ENCODE results near the gene C4orf50.

DNA sequence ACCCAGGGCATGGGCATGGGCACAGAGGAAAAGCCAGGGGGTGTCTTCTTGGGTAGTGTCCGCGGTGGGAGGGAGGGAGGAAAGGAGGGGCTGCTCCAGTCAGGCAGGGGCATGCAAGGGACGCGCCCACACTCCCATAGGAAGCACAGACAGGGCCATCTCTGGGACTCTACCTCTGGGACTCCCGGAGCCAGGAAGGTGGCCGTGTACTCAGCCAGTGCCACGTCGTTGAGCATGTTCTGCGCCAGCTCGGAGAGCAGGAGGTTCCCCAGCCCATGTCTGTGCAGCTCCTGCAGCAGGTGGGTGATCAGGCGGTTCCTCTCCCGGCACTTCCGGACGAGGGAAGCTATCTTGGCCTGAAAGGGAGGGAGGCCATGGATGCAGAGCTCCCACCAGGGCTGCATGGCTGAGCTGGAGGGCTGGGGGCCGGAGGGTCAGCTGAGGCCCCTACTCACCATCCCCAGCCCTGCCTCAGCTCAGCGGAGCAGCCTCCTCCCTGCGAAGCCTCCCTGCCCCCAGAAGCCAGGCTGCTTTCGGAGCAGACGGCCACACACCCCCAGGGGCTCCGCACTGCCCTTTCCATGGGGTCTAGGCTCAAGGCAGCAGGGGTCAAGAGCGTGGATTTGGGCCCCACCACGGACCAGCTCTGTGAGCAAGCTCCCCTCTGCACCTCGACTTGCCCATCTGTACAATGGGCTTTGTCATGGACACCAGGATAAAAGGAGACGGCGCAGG lies 44.6 kb downstream of the C4orf50 start:
- TF ChIP-seq, protein P1, sequence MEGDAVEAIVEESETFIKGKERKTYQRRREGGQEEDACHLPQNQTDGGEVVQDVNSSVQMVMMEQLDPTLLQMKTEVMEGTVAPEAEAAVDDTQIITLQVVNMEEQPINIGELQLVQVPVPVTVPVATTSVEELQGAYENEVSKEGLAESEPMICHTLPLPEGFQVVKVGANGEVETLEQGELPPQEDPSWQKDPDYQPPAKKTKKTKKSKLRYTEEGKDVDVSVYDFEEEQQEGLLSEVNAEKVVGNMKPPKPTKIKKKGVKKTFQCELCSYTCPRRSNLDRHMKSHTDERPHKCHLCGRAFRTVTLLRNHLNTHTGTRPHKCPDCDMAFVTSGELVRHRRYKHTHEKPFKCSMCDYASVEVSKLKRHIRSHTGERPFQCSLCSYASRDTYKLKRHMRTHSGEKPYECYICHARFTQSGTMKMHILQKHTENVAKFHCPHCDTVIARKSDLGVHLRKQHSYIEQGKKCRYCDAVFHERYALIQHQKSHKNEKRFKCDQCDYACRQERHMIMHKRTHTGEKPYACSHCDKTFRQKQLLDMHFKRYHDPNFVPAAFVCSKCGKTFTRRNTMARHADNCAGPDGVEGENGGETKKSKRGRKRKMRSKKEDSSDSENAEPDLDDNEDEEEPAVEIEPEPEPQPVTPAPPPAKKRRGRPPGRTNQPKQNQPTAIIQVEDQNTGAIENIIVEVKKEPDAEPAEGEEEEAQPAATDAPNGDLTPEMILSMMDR (IDR thresholded peaks at IDR 0.05; ENCODE audit: borderline replicate concordance, extremely low read depth, low read length, poor library complexity, severe bottlenecking) = no peak
- no peak for TF ChIP-seq EZH2 (IDR thresholded peaks at IDR 0.05; ENCODE audit: borderline replicate concordance, low read depth, low read length, severe bottlenecking)

All from DND-41 (cell line).